GM12878 (cell line): ENCODE results near the gene EEF1AKMT3. TPM values are rescaled to one million over a fixed set of nuclear protein-coding genes. Genes with fewer than 3 reads are reported as not detected.

Experiments
- ATAC-seq: fragments of 200-7000 bp; cut with Tn5 transposase; 3 replicates; pipeline ENCODE4 v1.9.1; 2020; ENCODE audit warnings: mild to moderate bottlenecking, moderate library complexity
- BruUV-seq: library from RNA; stranded (reverse); fragments of 400-500 nt; replicated peaks from 2 replicates; lab custom pipeline; 2021; lab: Mats Ljungman, UMichigan
- CTCF ChIA-PET: fragments of 300-600 bp; sonication (Branson Sonifier 250); formaldehyde crosslinking; extraction: SDS; loops from one replicate; lab custom pipeline; 2021; ENCODE audit warnings: inconsistent platforms; lab: Yijun Ruan, JAX
- POLR2A ChIA-PET: fragments of 350-600 bp; formaldehyde crosslinking; extraction: SDS; loops from one replicate; lab custom pipeline; 2021; ENCODE audit warnings: inconsistent platforms; lab: Charles Lee
- RAD21 ChIA-PET: fragments of 300-600 bp; sonication (Branson Sonifier 250); formaldehyde crosslinking; loops from one replicate; lab custom pipeline; 2023; ENCODE audit warnings: antibody characterized with exemption; ENCODE audit not compliant: unreplicated experiment; lab: Charles Lee
- SMC1A ChIA-PET: fragments of 300-600 bp; sonication (Branson Sonifier 250); formaldehyde crosslinking; loops from one replicate; lab custom pipeline; 2023; ENCODE audit not compliant: unreplicated experiment, uncharacterized antibody; lab: Charles Lee
- DNase-seq: peaks from one replicate; pipeline ENCODE4 v3.0.0-alpha.2; 2011; ENCODE audit warnings: low read depth, low spot score
- FAIRE-seq: peaks from 3 replicates; lab custom pipeline; 2011; peaks lifted over from hg19 to GRCh38; lab: Jason Lieb, UNC
- H2AFZ ChIP-seq: 2 replicates; pipeline ENCODE4 v1.6.0; 2011; ENCODE audit warnings: low read depth, low read length, control low read depth; ENCODE audit not compliant: control insufficient read depth
- H3K27ac ChIP-seq: 2 replicates; pipeline ENCODE4 v1.5.1; 2011; ENCODE audit warnings: control low read depth; ENCODE audit not compliant: control insufficient read depth, insufficient read depth
- H3K27me3 ChIP-seq, 2 experiments: replicated peaks in 1 of 2; 2 replicates each; pipeline versions ENCODE4 v1.6.0 to v1.6.1; 2011; ENCODE audit warnings: low read length in 1 of 2; ENCODE audit not compliant: control insufficient read depth in 2 of 2, insufficient read depth in 2 of 2
- H3K36me3 ChIP-seq, 2 experiments: 2 replicates each; pipeline ENCODE4 v1.5.1; 2011; ENCODE audit warnings: low read length in 1 of 2; ENCODE audit not compliant: control insufficient read depth in 2 of 2, insufficient read depth in 2 of 2
- H3K4me1 ChIP-seq: 2 replicates; pipeline ENCODE4 v1.6.1; 2011; ENCODE audit warnings: mild to moderate bottlenecking, low read length, moderate library complexity, mixed read lengths; ENCODE audit not compliant: control insufficient read depth, insufficient read depth
- H3K4me2 ChIP-seq: 2 replicates; pipeline ENCODE4 v1.6.0; 2011; ENCODE audit warnings: control low read depth; ENCODE audit not compliant: control insufficient read depth, insufficient read depth
- H3K4me3 ChIP-seq: fragments of 200-600 bp; sonication (generic); 2 replicates; pipeline ENCODE4 v1.5.1; 2016
- H3K79me2 ChIP-seq: 2 replicates; pipeline ENCODE4 v1.6.0; 2011; ENCODE audit warnings: low read length; ENCODE audit not compliant: control insufficient read depth, insufficient read depth
- H3K9ac ChIP-seq: 2 replicates; pipeline ENCODE4 v1.8.0; 2011; ENCODE audit warnings: low read length, control low read depth, mixed read lengths; ENCODE audit not compliant: control insufficient read depth, insufficient read depth
- H3K9me3 ChIP-seq: replicated peaks from 3 replicates; pipeline ENCODE4 v1.5.1; 2011; ENCODE audit warnings: mild to moderate bottlenecking, low read length; ENCODE audit not compliant: control insufficient read depth, insufficient read depth
- H4K20me1 ChIP-seq: 2 replicates; pipeline ENCODE4 v1.6.0; 2011; ENCODE audit not compliant: control insufficient read depth, insufficient read depth
- CREM ChIP-seq: IDR thresholded peaks from 2 replicates; pipeline ENCODE4 v1.6.1; 2014; ENCODE audit warnings: antibody characterized with exemption, low read depth
- FOS ChIP-seq: IDR thresholded peaks from 3 replicates; pipeline ENCODE4 v1.6.1; 2011; ENCODE audit warnings: borderline replicate concordance; ENCODE audit not compliant: insufficient read length; ENCODE audit errors: extremely low read depth
- PKNOX1 ChIP-seq: fragments of 450-650 bp; IDR thresholded peaks from 2 replicates; pipeline ENCODE4 v1.6.1; 2016; ENCODE audit warnings: mild to moderate bottlenecking
- PRDM15 ChIP-seq: fragments of 450-650 bp; formaldehyde crosslinking; IDR thresholded peaks from 2 replicates; pipeline ENCODE4 v1.4.0; 2020; ENCODE audit warnings: mild to moderate bottlenecking, moderate library complexity
- RELB ChIP-seq: fragments of 450-650 bp; IDR thresholded peaks from 2 replicates; pipeline ENCODE4 v1.6.1; 2017; ENCODE audit warnings: low read depth, mild to moderate bottlenecking, moderate library complexity
- SRF ChIP-seq, 2 experiments: IDR thresholded peaks; 2 replicates each; pipeline ENCODE4 v1.6.1; 2011; ENCODE audit warnings: low read depth in 2 of 2, low read length in 2 of 2, mild to moderate bottlenecking in 1 of 2, moderate library complexity in 1 of 2
- ZNF217 ChIP-seq: fragments of 450-650 bp; IDR thresholded peaks from 2 replicates; pipeline ENCODE4 v1.6.1; 2017; ENCODE audit warnings: antibody characterized with exemption, mild to moderate bottlenecking
- WGBS: methylation state at CpG from one replicate; pipeline ENCODE4 v1.1.6; 2016; ENCODE audit warnings: low lambda C conversion rate; ENCODE audit not compliant: insufficient replicate concordance, insufficient coverage; ENCODE audit errors: missing lambda C conversion rate; 5-methylcytosine and 5-hydroxymethylcytosine counted together
- in situ Hi-C: fragments of 300-500 bp; cut with MboI; formaldehyde crosslinking; loops from 9 replicates; pipeline ENCODE4 v1.14.3; 2018; ENCODE audit warnings: mixed read lengths
- intact Hi-C: fragments of 100-400 bp; cut with micrococcal nuclease; formaldehyde crosslinking; loops from one replicate; pipeline ENCODE4 v1.14.2; 2022; ENCODE audit not compliant: unreplicated experiment
- polyA plus RNA-seq, 11 experiments: library from polyadenylated mRNA; depleted of rRNA in 4 of 11; unstranded in 6 of 11; stranded (reverse) in 5 of 11; fragments of >200 nt; fragmentation: Nextera tagmentation in 4 of 11; fragmentation: Illumina TruSeq in 1 of 11; extraction: Ambion mirVana in 4 of 11; extraction: Trizol in 1 of 11; gene quantifications; 1 replicate in 1 of 11; 2 replicates in 10 of 11; pipeline versions ENCODE4 v1.2.1 to v1.2.3, GENCODE V29; 2011 to 2016; ENCODE audit warnings: inconsistent platforms in 2 of 11, missing spikeins in 2 of 11, low read depth in 1 of 11
- total RNA-seq, 4 experiments: library from RNA; depleted of rRNA in 3 of 4; stranded (reverse); fragments of >200 nt in 3 of 4; fragmentation: Illumina TruSeq in 1 of 4; extraction: Trizol in 1 of 4; gene quantifications; 2 replicates each; pipeline versions ENCODE4 v1.2.1 to v1.2.3, GENCODE V29; 2013 to 2021

The EEF1AKMT3 gene
- total and polyA plus RNA-seq, 10 of the 15 experiments (the other 5 are each of a cell fraction or from before 2014, with no cell fraction given): 1.2 to 8.2 (median 3.5) TPM

DNA sequence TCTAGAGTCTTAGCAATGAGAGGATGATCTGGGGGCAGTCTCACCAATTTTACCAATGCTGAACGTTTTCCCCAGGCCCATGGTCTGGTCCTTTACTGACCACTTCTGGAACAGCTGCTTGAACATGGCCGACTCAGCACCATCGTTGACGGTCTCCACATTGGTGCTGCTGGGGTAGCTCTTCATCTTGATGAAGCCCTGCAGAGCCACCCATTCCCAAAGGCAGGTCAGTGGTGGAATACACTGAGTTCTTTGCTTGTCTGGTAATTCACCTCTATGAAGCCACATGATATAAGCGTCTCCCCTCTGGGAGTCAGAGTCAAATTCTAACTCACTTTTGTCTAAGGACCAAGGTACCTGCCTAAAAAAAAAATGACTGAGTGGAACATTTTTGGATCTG lies 35.9 kb downstream of the EEF1AKMT3 start:
- Histone ChIP-seq H3K4me3 (no peak overlapping the region), H4K20me1 (no peaks in the 10 kb centered on the region), H3K27ac (no peak overlapping the region), H3K79me2 (no peaks in the 10 kb centered on the region), H3K36me3 (no peaks in the 10 kb centered on the region; a peak in 1 of 4 replicates), H3K4me2 (no peak overlapping the region), H3K9me3 (no peaks in the 10 kb centered on the region), H3K4me1 (no peaks in the 10 kb centered on the region), H3K27me3 (no peaks in the 10 kb centered on the region), H3K9ac (no peak overlapping the region), H2AFZ (no peak overlapping the region)
- in situ Hi-C loops (no loop called here), intact Hi-C loops (no loop called here)
- BruUV-seq: no TSS peak
- WGBS: 75% methylated on average over 5 of the region's 5 CpGs
- no peak for ATAC-seq
- no peak for TF ChIP-seq RELB
- DNase-seq: no peak
- POLR2A ChIA-PET: no interaction called here
- SMC1A ChIA-PET: no interaction called here
- no peak for FAIRE-seq
- RAD21 ChIA-PET: no interaction called here
- CTCF ChIA-PET: interaction anchor here (0.9 to 2.3 kb wide), 2 partner anchors 10 to 52 kb away, joined by 4 to 7 read pairs; no protein-coding TSS in a partner anchor

- 76% methylated on average over 3 of the region's 3 CpGs for WGBS
These were observed 37.0 kb downstream of the EEF1AKMT3 start for GRCh38 chr12:57809425-57809824.

More at GRCh38 chr12:57809425-57809824, 37.0 kb downstream of the EEF1AKMT3 start:
- no peaks in the 10 kb centered on the region for H3K27me3 ChIP-seq
- H2AFZ ChIP-seq: no peak overlapping the region
- H3K4me3 ChIP-seq: no peak overlapping the region
- no peak overlapping the region for H3K27ac ChIP-seq
- no peak for DNase-seq
- ChIA-PET POLR2A (interaction anchor here (0.7 kb wide), 1 partner anchor 24 kb away, joined by 3 read pairs; no protein-coding TSS in a partner anchor), CTCF (no interaction called here), SMC1A (no interaction called here), RAD21 (no interaction called here)
- H3K79me2 ChIP-seq: no peaks in the 10 kb centered on the region
- no peak for ATAC-seq
- no peaks in the 10 kb centered on the region for H4K20me1 ChIP-seq
- BruUV-seq: no TSS peak
- in situ Hi-C loops (no loop called here), intact Hi-C loops (no loop called here)
- TF ChIP-seq ZNF217 (no peak), PKNOX1 (no peak), FOS (no peak), SRF (IDR thresholded peaks at IDR 0.05; ENCODE audit: low read depth in 2 of 2, low read length in 2 of 2) (no peak), CREM (no peak), PRDM15 (CRISPR knock-in tag) (no peak)
- H3K4me1 ChIP-seq: no peaks in the 10 kb centered on the region
- H3K36me3 ChIP-seq: no peaks in the 10 kb centered on the region; a peak in 2 of 4 replicates
- H3K9ac ChIP-seq: no peak overlapping the region
- no peak overlapping the region for H3K4me2 ChIP-seq
- FAIRE-seq: no peak
- no peaks in the 10 kb centered on the region for H3K9me3 ChIP-seq
